Erythroblast (primary cell): Measurements from ENCODE around the gene FGR.

Source experiments
- GATA1 ChIP-seq: IDR thresholded peaks from 2 replicates; pipeline ENCODE4 v1.6.1; 2011; ENCODE audit warnings: low read depth, mild to moderate bottlenecking, control low read depth, low read length, moderate library complexity
- POLR2A ChIP-seq: IDR thresholded peaks from 2 replicates; pipeline ENCODE4 v1.6.1; 2011; ENCODE audit warnings: mild to moderate bottlenecking, low read length

GRCh38 chr1:27581823-27582243, 53.2 kb downstream of the FGR start:
- TF ChIP-seq POLR2A (no peak), GATA1 (no peak)
